CD4-positive, alpha-beta T cell treated with Interleukin-6 at 100 ng/mL for 8 hours (primary cell): ENCODE measurements around the gene TRIM41.
"Not testable (repeated sequence)": the region's sequence is repeated elsewhere in the genome, so short reads cannot be mapped to it uniquely, and the experiment has no call there.

ENCODE experiments used
- DNase-seq: peaks from one replicate; pipeline ENCODE4 v3.0.0-alpha.2; 2020; ENCODE audit warnings: mixed read lengths, low spot score

TRIM41 gene

DNA sequence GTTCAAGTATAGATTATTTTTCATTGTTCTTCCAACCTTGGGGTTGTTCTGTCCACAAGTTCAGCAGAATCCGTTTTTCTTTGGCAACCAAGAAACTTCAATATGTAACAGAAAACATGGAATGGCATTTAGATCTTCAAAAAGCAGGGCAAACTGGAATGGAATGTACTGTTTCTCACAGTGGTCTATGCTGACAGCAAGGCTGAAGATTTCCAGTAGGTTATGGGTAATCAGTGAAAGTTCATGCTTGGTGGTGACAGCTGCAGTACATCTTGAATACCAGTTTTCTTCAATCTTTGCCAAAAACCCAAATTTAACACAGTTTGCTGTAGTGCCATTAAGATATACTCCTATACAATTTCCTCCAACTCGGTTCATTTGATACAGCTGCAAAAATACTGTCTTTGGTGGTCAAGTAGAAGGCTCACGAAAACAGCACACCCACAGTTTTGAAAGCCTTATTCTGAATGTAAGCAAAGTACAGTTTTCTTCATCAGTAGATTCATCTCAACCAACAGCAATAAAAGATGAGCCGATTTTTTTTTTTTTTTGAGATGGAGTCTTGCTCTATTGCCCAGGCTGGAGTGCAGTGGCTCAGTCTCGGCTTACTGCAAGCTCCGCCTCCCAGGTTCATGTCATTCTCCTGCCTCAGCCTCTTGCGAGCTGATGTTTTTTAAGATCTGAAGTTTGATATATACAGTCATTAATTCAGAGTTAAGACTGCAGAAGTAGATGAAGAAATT is 32.9 kb downstream of the TRIM41 start:
- no peak for DNase-seq

DNA sequence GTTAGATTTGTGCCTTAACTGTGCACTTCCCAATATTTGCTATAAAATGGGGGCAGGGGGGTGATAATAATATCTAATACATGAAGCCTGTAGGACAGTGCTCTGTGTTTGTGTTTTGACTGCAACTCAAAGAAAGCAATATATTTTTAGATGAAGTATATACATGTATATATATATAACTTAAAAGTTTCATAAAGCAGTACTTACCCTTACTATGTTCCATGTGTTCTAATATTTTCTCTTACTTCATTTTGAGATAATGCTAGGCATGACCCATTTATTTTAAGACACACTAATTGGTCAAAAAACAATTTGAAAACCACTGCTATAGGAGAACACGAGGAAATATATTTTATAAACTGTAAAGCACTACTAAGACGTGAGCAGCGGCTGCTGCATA is 35.5 kb downstream of the TRIM41 start:
- DNase-seq = no peak

DNA sequence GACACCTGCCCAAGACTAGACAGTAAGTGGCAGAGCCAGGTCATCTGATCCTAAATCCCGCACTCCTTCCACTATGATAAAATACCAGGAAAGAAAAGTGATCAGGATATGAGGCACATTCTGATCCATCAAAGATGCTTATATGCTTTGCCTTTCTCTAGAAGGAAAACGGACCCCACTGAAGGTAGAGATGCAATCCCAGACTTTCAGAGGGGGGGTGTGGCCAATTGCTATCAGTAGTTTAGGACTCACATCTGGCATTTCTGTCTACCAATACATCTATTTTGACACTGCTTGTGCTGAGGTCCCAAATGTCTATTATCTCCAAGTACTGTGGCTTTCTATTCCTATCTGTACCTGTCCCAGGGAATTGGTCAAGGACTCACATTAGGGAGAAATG is 36.2 kb downstream of the TRIM41 start:
- no peak for DNase-seq

DNA sequence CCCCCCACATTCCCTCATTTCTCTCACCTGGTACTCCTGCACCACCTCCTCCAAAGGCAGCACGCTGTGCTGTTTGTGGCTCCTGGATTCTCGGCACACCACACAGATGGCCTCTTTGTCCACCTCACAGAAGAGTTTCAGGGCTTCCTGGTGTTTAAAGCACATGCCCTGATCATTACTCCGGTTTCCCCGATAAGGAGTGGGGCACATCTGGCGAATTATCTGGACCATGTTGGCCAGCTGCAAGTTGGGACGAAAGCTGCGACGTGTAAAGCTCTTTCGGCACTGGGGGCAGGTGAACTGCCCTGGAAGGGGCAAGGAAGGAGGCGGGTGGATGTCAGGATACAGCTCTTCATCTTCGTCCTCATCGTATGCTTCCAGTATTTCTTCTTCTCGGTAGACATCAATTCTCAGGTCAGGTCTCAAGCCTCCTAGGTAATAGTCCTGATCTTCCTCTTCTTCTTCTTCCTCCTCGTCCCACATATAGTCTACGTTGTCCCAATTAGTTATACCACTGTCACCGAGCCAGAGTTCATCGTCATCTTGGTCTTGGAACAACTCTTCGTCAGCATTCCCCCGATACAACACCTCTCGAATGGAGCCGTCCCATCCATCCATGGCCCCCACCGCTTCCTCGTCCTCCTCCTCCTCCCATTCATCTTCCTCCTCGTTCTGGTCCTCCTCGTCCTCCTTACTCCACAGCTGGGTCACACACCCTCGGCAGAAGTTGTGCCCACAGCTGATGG is 37.1 kb downstream of the TRIM41 start:
- no peak for DNase-seq

DNA sequence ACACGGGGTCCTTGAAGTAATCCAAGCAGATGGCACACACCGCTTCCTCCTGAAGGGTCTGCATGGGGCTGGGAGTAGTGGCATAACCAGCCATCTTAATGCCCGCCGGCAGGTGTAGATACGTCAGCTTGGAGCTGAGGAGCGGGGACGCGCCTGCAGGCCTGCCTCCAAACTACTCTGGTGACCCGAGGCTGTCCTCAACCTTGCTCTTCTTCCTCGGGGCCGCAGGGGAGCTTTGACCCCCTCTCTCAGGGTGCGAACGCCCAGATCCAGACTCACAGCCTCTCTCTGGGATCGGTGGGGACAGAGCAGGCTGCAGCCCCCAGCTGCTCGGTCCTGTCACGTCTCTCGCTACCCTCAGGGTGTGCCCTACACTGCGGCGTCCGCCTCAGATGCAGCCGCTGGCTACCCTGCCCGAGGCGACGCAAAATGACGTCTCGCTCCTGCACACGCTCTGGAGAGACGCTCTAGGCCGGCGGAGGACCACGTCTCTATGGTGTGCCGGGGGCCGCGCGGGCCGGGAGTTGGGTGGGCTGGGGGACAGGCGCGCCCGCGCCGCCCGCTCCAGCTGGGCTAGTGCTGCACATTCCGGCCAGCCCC is 37.7 kb downstream of the TRIM41 start, which contains the start of gene TRIM52:
TRIM52 (minus strand) TSS at position 424 of the 600 bp plus-strand sequence; CDS start at position 94, 330 bp downstream.
- DNase-seq = peak; percentile 92

DNA sequence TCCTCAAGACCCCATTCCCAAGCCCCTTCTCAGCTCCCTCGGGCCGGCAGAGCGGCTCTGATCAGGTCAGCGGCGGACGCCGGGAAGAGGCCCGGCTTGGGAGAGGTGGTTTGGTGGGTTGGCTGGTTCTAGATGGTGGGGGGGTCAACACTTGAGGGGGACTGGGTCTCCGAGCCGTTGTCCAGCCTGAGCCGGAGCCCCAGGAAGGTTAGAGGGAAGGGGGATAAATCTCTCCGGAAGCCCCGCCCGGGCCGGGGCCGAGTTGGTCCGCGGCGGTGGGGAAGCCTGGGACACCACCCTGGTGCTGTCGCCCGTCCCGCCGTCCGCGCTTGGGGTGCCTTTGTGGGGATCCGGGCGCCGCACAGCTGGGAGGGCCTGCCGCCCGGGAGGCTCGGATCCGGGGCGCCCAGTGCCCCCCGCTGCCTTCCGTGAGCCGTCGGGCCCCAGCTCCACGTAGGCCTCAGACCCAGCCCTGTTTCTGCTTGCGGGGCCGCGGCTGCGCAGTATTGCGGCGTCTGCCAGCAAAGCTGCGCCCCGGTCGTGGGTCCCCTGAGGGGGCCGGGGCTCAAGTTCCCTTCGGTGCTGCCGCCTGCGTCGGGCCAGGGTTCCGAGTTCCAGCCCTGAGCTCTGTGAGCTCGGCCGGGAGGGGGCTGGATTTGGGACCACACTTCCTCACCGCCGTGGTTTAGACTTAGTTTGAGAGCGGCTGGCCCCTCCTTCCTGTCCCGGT is 38.4 kb downstream of the TRIM41 start:
- DNase-seq = peak; percentile 68

DNA sequence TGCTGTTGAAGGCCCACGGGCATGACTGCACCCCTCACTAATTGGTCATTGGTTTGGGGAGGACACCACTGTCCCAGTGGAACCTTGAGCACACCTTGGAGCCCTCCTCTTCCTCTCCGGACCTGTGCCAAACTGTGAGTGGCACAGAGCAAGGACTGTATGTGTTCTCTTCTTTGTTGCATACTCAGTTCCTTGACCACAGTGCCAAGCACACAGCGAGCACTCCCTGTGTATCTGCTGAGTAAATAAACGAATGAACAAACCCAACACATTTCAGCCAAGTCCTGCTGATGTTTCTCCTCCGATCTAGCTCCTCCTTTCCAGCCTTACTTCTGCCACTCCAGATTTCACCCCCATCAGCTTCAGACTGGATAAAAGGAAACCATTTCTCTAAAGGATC is 40.6 kb downstream of the TRIM41 start:
- DNase-seq = no peak

DNA sequence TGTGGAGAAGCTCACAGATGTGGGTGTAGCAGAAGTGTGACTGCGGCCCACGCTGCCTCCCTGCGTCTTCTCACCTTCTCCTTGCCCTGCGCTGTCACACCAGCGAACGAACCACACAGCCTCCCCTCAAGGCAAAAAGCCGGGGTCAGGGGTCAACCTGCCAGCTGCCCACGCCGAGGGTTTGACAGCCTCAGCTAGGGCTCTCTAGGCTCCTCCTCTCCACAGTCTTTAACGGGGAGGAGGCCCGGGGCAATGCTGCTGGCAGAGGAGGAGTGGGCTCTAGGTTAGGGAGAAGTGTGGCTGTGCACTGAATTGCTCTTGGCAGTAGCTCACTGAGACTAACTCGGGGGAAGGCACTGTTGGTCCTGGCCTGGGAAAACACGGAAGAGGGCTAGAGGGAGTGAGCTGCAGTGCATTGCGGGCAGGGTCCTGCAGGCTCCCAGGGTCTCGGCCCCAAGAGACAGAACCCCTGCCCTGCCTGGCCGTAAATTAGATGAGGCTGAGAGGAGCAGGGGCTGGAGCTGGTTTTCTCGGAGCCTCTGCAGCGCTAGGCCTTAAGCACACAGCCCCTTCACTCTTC is 42.1 kb downstream of the TRIM41 start:
- no peak for DNase-seq

DNA sequence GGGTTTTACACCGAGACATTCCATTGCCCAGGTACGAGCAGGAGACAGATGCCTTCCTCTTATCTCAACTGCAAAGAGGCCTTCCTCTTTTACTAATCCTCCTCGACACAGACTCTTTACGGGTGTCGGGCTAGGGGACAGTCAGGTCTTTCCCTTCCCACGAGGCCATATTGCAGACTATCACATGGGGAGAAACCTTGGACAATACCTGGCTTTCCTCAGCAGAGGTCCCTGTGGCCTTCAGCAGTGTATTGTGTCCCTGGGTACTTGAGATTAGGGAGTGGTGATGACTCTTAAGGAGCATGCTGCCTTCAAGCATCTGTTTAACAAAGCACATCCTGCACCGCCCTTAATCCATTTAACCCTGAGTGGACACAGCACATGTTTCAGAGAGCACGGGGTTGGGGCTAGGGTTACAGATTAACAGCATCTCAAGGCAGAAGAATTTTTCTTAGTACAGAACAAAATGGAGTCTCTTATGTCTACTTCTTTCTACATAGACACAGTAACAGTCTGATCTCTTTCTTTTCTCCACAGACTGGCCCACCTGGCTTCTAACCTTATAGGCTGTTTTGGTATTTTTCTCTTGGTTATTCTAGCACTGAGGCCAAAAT is 44.3 kb downstream of the TRIM41 start:
- DNase-seq = not testable (repeated sequence)

DNA sequence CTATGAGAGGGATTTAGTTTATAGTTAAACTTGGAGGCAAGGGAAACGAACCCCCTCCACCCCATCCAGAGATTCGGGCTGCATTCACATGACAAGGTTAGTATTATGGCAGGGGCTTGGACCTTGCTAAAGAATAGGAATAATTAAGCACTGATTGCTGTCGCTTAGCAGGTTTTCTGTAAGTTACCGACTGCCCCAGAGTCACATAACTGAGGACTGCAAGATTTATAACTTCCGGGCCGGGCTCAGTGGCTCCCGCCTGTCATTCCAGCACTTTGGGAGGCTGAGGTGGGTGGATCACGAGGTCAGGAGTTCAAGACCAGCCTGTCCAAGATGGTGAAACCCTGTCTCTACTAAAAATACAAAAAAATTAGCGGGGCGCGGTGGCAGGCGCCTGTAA is 44.8 kb downstream of the TRIM41 start:
- DNase-seq = not testable (repeated sequence)

DNA sequence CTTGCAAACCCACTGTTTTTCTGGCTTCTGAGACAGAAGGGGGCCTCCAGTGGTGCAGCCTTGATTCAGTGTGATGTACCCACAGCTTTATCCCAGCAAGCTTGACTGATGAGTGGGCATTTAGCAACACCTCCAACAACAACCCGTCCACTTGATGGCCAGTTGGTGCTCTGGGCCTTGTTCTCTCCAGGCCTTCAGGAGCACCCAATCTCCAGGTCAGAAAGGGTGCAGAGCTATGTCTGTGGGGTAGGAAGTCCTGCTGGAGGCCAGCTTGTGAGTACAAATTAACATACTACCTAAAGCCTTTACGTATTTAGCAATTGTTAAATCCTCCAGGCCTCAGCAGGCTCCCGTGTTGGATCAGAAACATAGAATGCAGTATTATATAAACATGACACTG is 48.0 kb downstream of the TRIM41 start:
- DNase-seq = no peak

DNA sequence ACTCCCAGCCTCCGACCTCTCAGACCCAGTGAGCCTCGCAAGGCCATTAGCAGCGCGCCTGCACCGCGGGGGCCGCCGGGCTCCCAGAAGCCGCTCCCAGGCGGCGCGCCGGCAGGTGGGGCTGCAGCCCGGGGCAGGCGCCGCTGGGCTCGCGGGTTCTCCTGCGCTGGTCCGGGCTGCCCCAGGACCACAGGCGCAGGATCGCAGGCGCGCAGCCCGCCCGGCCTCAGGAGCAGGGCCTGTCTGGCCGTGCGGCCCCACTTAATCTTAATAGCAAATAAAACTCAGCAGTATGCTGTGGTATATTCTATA is 50.3 kb downstream of the TRIM41 start:
- DNase-seq = not testable (repeated sequence)

DNA sequence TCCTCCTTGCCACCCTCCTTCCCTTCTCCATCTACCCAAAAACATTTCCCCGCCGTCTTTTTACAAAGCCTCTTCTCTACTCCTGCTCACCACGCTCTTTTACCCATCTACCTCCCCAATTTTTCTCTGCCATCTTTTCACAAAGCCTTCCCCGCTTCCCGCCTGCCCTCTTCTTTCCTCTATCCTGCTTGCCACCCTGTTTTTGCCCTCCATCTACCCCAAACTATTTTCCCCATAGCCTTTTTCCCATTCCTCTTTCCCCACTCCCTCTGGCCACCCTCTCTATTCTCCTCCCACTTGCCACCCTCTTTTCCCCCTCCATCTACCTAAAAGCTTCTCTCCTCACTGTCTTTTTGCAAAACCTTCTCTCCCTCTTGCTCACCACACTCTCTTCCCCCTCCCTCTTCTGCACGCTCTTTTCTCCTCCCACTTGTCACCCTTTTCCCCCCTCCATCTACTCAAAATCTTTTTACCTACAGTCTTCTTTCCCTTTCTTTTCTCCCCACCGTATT is 57.2 kb downstream of the TRIM41 start:
- no peak for DNase-seq

DNA sequence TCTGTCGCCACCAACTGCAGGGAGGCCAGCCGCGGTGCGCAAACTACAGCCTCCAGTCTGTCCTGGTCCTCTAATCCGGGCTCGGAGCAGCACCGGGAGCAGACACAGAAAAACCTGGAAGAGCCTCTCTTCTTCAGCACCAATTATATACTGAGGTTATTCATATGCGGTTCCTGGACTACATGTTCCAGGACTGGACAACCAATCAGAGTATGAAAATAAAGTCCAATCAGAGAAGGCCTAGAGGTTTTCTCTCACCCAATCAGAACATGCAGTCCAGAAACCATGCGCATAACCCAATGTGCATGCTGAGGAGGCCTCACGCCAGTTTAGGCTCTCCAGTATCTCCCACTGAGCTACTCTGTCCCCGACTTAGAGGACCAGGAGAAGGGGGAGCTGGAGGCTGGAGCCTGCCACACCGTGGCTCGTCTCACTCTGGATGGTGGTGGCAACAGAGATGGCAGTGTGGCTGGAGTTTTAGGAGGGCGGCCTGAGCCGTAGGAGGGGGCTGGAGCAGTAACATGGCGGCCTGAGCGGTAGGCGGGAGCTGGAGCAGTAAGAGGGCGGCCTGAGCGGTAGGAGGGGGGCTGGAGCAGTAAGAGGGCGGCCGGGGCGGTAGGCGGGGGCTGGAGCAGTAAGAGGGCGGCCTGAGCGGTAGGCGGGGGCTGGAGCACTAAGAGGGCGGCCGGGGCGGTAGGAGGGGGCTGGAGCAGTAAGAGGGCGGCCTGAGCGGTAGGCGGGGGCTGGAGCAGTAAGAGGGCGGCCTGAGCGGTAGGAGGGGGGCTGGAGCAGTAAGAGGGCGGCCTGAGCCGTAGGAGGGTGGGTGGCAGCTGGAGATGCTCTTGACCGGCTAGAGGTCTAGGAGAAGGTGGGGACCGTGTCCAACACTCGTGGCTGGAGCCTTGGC is 58.2 kb downstream of the TRIM41 start:
- no peak for DNase-seq

DNA sequence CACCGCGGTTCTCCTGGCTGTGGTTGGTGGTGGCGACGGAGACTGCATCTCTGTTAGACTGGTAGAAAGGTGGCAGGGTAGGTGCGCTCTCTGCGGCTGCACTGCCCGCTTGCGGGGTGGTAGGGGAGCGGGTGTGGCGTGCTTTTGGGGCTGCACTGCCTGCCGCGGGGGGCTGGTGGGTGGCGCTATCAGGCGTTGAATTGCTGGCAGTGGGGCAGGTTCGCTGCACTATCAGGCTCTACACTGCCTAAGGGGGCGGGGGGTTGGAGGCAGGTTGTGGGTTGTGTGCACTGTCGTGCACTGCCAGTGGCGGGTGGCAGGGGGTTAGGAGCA is 58.9 kb downstream of the TRIM41 start:
- DNase-seq = no peak

DNA sequence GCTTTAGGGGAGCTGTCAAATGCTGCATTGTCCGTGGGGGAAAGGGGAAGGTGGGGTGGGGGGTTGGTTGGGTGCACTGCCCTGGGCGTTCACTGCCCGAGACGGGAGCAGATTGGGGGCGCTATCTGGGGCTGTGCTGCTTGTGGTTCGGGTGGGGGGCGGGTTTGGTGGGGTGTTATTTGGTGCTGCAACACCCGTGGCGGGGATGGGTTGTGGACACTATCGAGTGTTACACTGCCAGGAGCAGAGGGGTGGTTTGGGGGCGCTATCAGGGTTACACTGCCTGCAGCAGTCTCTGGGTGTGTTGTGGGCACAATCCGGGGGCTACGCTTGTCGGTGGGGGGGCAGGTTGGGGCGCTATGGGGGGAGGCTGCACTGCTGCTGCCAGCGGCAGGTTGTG is 59.3 kb downstream of the TRIM41 start:
- not testable (repeated sequence) for DNase-seq

DNA sequence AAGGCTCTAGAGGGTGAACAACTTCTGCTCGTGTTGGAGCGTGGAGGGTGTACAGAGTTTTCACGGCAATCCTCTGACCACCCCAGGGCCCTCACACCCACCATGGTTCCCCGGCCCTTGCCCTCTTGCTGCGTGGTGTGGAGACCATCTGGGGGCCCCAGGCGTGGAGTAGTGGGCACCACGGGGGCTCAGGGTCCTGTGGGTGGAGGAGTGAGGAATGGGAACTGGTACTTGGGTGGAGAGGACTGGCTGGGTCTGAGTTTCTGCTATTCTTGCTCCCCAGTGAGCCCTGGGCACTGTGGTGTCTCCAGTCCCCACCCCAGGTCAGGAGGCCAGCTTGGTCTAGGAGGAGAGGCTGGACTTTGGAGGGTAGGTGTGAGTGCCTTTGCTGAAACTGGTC is 59.8 kb downstream of the TRIM41 start:
- DNase-seq = no peak

DNA sequence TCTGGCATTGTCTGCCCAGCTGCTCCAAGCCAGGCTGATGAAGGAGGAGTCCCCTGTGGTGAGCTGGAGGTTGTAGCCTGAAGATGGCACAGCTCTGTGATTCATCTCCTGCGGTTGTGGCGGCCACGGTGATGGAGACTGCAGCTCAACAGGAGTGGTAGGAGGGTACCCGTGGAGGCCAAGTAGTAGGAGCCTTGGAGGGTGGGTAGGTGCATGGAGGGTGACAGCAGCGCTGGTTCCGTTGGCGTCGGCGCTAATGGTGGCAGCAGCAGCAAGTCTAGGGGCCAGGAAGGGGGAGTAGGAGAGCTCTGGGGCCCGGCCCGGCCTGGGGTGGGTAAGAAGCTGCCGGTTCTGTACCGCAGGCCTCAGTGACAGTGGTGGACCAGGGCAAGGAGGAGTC is 60.3 kb downstream of the TRIM41 start:
- DNase-seq = no peak

DNA sequence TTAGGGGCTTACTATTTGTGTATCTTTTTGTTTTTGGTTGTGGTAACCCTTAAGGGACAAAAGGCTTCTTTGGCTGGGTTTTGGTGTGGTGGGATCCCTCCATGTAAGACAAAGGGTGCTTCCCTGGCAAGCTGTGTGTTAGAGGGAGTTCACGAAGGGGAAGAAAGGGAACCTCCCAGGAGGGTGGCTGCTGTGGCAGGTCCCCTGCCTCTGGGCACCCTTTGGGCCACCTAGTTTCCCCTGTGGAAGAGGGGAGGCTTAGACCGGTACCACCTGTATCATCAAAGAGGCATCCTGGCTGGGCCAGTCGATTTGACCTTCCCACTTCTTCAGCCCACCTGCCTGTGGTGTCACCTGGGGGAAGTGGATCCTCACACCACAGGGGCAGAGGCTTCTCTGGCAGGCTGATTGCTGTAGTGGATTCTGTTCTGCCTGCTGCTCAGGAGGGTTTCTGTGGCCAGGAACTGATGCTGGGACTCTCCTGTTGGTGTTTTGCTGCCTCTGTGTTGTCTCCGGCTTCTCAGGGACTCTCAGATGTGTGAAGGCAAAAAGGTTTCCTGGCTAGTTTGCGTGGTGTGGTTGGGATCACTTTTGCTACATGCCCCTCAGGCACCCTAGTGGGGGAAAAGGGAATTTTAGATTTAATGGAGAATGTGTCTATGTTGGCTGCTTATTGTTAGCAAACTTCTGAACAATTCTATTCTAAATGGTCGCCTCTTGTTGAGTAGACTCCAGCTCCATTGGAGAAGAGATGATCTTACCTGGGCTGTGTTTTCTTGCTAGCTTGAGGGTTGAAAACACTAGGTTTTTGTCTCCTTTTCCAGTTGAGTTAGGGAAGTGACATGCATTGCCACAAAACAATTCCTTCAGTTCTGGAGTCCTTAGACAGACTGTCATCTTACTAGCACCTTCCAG is 61.0 kb downstream of the TRIM41 start:
- DNase-seq = not testable (repeated sequence)
